RWPE2 (cell line): Measurements from ENCODE around the gene SLC49A4.

ENCODE experiments used
- ATAC-seq: fragments of 200-7000 bp; cut with Tn5 transposase; 3 replicates; pipeline ENCODE4 v1.9.1; 2021; ENCODE audit warnings: low read depth
- DNase-seq: peaks from one replicate; pipeline ENCODE4 v3.0.0-alpha.2; 2020; ENCODE audit warnings: low spot score
- H3K27ac ChIP-seq: fragments of 450-650 bp; 2 replicates; pipeline ENCODE4 v1.5.1; 2017; ENCODE audit warnings: mild to moderate bottlenecking; ENCODE audit not compliant: poor library complexity, severe bottlenecking
- H3K27me3 ChIP-seq: fragments of 250-450 bp; sonication (Bioruptor Pico); 2 replicates; pipeline ENCODE4 v1.5.1; 2021; ENCODE audit warnings: mild to moderate bottlenecking, moderate library complexity; ENCODE audit not compliant: insufficient read depth, poor library complexity, severe bottlenecking
- H3K36me3 ChIP-seq: fragments of 250-450 bp; sonication (Bioruptor Pico); 2 replicates; pipeline ENCODE4 v1.5.1; 2020; ENCODE audit warnings: low read depth, mild to moderate bottlenecking, moderate library complexity
- H3K4me1 ChIP-seq: fragments of 250-450 bp; sonication (Bioruptor Pico); 2 replicates; pipeline ENCODE4 v1.5.1; 2021; ENCODE audit warnings: mild to moderate bottlenecking, moderate library complexity; ENCODE audit not compliant: insufficient read depth, poor library complexity, severe bottlenecking
- H3K4me3 ChIP-seq: fragments of 250-450 bp; sonication (Bioruptor Pico); 2 replicates; pipeline ENCODE4 v1.5.1; 2021; ENCODE audit warnings: mild to moderate bottlenecking, moderate library complexity; ENCODE audit not compliant: severe bottlenecking
- H3K9me3 ChIP-seq: fragments of 250-450 bp; sonication (Bioruptor Pico); 2 replicates; pipeline ENCODE4 v1.5.1; 2021; ENCODE audit warnings: mild to moderate bottlenecking, moderate library complexity; ENCODE audit not compliant: severe bottlenecking
- CTCF ChIP-seq: fragments of 450-650 bp; IDR thresholded peaks from one replicate; pipeline ENCODE4 v1.5.1; 2017; ENCODE audit warnings: mild to moderate bottlenecking, moderate library complexity; ENCODE audit not compliant: poor library complexity, severe bottlenecking

The SLC49A4 gene

DNA sequence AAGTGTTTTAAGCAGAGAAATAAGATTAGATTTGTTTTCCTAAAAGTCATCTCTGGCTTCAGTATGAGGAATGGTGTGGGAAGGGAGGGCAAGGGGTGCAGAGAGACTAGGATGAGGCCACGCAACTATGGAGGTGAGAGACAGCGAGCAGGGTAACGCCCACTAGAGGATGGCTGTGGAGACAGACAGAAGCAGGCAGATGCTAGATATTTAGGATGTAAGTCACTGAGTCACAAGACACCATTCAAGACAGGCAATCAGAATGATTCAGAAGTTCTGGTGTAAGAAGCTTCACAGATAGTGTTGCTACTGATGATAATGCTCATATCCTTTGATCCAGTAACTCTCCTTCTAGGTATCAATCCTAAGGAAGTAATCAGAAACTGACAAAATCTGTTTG is 20.3 kb upstream of the SLC49A4 start:
- no peak for TF ChIP-seq CTCF
- no peak; the same call in 2 of the 3 replicates for ATAC-seq

GRCh38 chr3:122776675-122777468 is 18.0 kb upstream of the SLC49A4 start:
- no peak overlapping the region for H3K4me3 ChIP-seq
- H3K27ac ChIP-seq: no peak overlapping the region
- TF ChIP-seq CTCF: no peak
- no peaks in the 10 kb centered on the region for H3K27me3 ChIP-seq
- DNase-seq (no peak), ATAC-seq (no peak)
- 0 out of 2 replicates have a peak, but pooled peaks cover 3% of the 10 kb centered on the region for H3K36me3 ChIP-seq
- H3K4me1 ChIP-seq: no peaks in the 10 kb centered on the region
- H3K9me3 ChIP-seq: no peaks in the 10 kb centered on the region

More for the DNA sequence above, 20.3 kb upstream of the SLC49A4 start:
- DNase-seq: no peak
- H3K27ac ChIP-seq: no peak overlapping the region
- H3K27me3 ChIP-seq: no peaks in the 10 kb centered on the region
- H3K4me3 ChIP-seq: no peak overlapping the region
- H3K4me1 ChIP-seq: no peaks in the 10 kb centered on the region
- no peaks in the 10 kb centered on the region for H3K9me3 ChIP-seq
- H3K36me3 ChIP-seq: 0 out of 2 replicates have a peak, but pooled peaks cover 3% of the 10 kb centered on the region

- Histone ChIP-seq H3K9me3 (no peaks in the 10 kb centered on the region), H3K27me3 (no peaks in the 10 kb centered on the region), H3K36me3 (0 out of 2 replicates have a peak, but pooled peaks cover 3% of the 10 kb centered on the region), H3K27ac (no peak overlapping the region), H3K4me1 (no peaks in the 10 kb centered on the region), H3K4me3 (no peak overlapping the region)
- TF ChIP-seq CTCF: no peak
- ATAC-seq (no peak), DNase-seq (no peak)
Observed at GRCh38 chr3:122777563-122777962, 17.3 kb upstream of the SLC49A4 start.

DNA sequence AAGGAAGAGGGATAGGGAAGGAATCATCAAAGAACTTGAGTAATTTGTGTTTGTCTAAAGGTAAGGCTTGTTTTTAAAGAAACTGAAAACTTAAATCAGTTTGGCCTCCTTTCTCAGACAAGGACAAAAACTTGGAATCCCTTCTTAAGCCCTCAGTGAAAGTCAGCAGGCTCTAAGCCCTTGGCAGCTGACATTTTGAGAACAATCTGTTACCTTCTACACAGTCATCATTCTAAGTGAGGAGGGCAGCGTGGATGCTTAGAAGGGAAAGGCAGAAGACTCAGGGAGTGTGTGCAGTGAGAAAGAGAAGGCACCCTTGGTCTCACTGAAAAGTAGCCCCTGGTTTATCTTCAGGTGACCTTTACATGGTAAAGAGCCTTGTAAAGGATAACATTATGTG is 12.1 kb upstream of the SLC49A4 start:
- Histone ChIP-seq H3K4me3 (no peak overlapping the region), H3K27ac (no peak overlapping the region), H3K9me3 (no peaks in the 10 kb centered on the region), H3K36me3 (peaks cover 12% of the 10 kb centered on the region), H3K27me3 (no peaks in the 10 kb centered on the region), H3K4me1 (peaks cover 21% of the 10 kb centered on the region)
- DNase-seq (no peak), ATAC-seq (no peak)
- TF ChIP-seq CTCF: no peak

DNA sequence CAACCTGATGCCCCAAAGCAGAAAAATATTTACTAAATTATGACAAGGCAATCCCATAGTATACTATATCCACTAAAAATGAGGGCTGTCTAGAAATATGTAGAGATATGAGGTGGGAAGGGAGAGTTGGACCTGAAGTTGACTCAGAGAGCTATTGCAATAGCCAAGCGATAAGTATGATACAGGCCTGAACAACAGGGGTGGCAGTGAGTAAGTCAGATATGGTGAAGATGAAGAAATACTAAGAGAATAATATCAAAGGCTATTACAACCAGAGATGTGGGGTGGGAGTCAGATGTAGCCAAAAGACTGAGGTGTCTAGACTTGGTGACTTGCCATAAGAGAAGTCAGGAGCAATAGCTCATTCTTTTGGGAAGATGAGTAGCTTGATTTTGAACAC is 10.4 kb upstream of the SLC49A4 start:
- Histone ChIP-seq H3K9me3 (no peaks in the 10 kb centered on the region), H3K4me3 (no peak overlapping the region), H3K36me3 (peaks cover 12% of the 10 kb centered on the region), H3K27ac (no peak overlapping the region), H3K27me3 (no peaks in the 10 kb centered on the region), H3K4me1 (peaks cover 32% of the 10 kb centered on the region)
- no peak for TF ChIP-seq CTCF
- peak; percentile 87 for ATAC-seq
- DNase-seq: no peak
